ENCODE measurements around the gene KRT74.

The KRT74 gene

DNA sequence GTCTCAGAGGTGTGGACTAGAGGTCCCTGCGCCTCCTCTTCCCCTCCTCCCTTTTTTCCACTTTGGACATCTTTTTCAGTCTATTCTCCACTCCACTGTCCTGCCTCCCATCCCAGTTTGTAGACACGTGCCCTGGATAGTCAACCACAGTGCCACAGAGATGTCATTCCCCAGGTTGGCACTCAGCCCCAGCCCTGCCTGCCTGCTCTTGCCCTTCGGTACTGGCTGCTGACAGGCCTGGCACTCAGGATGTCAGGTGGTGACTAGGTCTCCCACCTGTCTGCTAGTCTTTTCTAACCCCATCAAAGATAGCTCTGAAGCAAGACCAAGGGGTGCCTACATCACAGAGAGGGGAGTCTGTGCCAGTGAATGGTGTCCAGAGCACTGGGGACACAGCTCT lies 36.5 kb downstream of the KRT74 start:
- no peak for DNase-seq (ENCODE audit: low spot score)

GRCh38 chr12:52535574-52535973 lies 38.1 kb downstream of the KRT74 start:
- no peak for DNase-seq (ENCODE audit: low spot score)

DNA sequence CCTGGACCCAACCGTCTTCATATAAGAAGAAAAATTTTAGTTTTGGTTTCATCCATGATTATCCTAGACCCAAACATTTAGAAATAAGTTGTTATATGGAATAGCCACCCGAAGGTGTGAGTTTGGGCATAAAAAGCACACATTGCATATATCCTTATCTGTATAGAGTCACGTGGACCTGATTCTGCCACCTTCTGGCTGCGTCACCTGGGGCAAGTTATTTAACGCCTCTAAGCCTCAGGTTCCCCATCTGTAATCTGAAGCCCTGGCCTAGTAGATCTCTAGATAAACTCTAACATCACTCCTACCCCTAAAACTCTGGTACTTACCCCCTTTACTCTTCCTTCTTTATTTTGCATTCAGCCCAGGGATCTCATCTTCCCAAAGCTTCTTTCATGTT lies 39.2 kb downstream of the KRT74 start:
- DNase-seq (ENCODE audit: low spot score), result no peak

- DNase-seq (ENCODE audit: low spot score), result no peak
These were observed 39.8 kb downstream of the KRT74 start for GRCh38 chr12:52533686-52534470.

DNA sequence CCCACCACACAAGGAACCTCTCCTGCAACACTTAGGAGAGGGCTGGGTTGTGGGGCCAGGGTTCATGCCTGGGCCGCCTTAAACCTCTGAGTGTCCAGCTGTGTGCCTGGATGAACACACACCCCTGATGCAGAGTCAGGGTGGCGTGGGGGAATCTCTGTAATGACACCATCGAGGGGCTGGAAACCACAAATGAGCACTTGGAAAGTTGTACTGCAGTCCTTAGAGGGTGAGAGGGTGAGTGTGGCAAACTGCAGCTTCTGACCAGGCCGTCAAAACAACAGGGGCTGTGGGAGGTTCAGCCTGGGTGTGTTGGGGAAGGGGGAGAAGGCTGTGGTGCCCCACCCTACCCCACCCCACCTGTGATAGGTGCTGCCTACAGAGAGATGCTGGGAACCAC lies 41.0 kb downstream of the KRT74 start:
- DNase-seq (ENCODE audit: low spot score), result no peak

DNA sequence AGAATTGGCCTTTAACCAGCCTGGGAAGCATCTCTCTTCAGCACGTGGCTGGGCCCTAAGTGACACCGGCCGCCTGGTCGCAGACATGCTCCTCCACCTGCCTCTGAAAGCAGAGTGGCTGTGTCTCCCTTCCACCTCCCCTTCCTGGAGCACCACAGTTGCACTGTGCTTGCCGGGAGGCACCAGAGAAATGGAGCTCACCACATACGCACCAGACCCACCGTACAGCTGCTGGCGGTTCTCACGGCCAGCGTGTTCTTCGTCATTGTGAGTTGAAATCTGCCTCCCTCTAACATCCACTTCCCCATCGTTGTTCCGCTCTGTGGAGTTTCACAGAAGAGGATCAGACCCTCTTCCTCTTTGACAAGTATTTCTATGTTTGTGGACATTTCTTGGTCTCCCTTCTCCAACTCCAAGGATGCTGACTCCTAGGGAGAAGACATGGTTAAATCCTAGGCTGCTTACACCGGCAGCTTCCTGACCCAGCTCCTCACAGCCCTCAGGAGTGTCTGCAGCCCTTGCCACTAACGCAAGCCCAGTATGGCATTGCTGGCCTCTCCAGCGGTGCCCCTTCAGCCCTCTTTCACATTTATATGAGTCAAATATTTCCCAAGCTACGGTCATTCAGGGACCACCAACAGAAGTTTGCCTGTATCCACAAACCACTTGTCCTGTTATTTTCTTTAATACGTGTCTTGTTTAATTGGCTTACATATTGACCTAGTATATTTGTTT lies 41.9 kb downstream of the KRT74 start:
- peak; percentile 24 for DNase-seq (ENCODE audit: low spot score)

DNA sequence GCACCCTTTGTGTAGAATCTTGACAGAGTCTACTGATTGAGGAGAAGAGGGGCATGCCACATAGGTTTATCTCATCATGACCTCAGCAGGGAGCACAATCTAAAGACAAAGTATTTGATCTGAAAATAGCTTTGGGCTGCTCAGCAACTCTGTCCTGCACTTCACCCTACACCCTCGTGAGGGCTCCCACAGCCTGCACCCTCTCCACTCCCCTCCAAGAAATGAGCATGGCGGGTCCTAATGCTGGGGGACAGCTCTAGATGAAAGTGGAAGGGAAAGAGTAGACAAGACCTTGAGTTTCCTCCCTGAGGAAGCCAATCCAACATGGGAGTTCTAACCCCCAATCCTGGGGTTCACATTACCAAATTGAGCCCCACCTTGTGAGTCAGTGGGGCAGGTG lies 42.7 kb downstream of the KRT74 start:
- DNase-seq (ENCODE audit: low spot score), result no peak

- no peak for DNase-seq (ENCODE audit: low spot score)
These were observed 43.3 kb downstream of the KRT74 start for GRCh38 chr12:52530366-52530765.

DNA sequence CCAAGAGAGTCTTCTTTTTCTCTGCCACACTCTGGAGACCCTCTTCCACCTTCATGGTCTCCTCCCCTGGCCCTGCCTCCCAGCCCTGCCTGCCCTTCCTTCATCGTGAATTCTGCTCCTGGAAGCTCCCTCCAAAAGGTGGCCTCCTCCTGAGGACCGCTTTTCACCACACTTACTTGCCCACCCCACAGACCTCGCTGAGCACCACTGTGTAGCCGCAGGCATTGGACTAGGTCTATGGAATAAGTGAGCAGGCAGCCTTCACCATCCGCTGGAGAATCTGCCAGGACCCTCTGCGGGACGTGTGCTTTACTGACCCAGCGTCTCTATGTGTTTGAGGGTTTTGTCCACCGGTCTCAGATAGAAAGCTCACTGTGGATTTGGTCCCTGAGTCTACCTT lies 43.8 kb downstream of the KRT74 start:
- DNase-seq (ENCODE audit: low spot score), result no peak

DNA sequence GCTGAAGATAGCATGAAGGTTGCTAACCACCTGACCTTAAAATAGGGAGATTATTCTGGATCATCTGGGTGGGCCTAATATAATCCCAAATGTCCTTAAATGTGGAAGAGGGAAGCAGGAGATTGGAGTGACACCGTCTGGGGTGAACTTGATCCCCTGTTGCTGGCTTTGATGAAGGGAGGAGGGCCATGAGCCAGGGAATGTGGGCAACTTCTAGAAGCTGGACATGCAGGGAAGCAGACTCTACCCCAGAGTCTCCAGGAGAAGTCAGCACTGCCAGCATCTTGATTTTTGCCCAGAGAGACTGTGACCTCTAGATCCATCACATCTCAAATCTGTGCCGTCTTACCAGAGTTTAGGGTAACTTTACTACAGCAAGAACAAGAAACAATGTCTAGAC lies 44.2 kb downstream of the KRT74 start:
- no peak for DNase-seq (ENCODE audit: low spot score)

GRCh38 chr12:52528641-52529143 lies 45.0 kb downstream of the KRT74 start:
- DNase-seq (ENCODE audit: low spot score), result peak; percentile 88

GRCh38 chr12:52527121-52527800 lies 46.4 kb downstream of the KRT74 start:
- no peak for DNase-seq (ENCODE audit: low spot score)

DNA sequence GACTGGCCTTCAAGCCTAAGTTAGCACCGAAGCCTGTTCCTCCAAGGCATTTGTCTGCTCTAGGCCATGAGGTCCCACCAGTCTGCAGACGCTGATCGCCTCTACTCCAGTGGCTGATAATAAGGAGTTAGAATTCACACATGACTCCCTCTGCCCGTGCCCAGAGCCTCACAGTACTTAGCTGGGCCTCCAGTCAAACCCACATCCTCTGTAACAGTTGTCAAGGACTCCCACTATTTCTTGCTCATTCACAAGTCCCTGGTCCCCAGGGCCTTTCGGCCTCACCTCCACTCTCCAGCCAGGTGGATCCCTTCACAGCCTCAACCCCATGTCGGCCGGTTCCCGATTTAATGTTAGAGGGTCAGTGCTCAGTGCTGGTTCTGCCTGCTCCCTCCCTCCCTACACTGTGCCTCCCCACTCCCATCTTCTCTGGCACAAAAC lies 47.1 kb downstream of the KRT74 start:
- no peak for DNase-seq (ENCODE audit: low spot score)

DNA sequence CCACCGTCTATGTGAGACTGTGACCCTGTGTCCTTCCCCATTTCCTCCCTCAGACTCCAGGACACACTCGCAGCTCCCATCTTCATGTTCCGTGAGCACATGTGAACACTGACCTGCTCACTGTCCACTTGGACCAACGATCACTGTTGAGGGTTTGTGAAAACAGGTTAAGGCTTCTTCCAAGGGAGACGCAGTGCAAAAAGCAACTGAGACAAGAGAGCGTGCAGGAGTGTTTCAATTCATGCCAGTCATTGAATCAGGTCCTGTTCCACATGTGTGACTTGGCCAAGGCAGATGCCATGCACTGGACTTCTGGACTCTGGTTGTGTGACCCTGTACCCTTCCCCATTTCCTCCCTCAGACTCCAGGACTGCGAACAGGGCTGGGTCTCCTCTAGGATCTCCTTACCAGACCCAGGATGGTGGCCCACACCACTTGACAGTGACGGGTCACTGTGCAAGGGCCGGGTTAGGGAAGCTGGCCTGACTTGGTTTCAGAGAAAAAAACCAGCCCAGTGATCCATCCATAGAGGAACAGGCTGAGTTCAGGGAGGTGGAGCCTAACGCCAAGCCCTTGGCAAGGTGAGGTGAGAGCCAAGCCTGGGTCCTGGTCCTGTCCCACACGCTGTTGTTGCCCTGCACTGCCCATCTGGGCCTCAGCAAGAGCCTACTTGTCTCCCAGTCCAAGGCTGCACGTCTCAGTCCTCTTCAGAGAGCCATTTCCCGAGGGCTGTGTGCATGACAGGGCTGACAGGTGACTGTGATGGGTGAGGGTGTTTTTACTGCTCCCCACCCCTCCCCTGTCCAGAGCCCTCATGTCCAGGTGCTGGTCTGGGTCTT lies 47.8 kb downstream of the KRT74 start:
- DNase-seq (ENCODE audit: low spot score), result no peak

GRCh38 chr12:52524898-52525591 lies 48.6 kb downstream of the KRT74 start:
- DNase-seq (ENCODE audit: low spot score), result no peak

- no peak for DNase-seq (ENCODE audit: low spot score)
These were observed 49.3 kb downstream of the KRT74 start for GRCh38 chr12:52524241-52524897.

- DNase-seq (ENCODE audit: low spot score), result no peak
These were observed 49.8 kb downstream of the KRT74 start for GRCh38 chr12:52523824-52524223.

- DNase-seq (ENCODE audit: low spot score), result no peak
These were observed 51.2 kb downstream of the KRT74 start for GRCh38 chr12:52522346-52523011.

DNA sequence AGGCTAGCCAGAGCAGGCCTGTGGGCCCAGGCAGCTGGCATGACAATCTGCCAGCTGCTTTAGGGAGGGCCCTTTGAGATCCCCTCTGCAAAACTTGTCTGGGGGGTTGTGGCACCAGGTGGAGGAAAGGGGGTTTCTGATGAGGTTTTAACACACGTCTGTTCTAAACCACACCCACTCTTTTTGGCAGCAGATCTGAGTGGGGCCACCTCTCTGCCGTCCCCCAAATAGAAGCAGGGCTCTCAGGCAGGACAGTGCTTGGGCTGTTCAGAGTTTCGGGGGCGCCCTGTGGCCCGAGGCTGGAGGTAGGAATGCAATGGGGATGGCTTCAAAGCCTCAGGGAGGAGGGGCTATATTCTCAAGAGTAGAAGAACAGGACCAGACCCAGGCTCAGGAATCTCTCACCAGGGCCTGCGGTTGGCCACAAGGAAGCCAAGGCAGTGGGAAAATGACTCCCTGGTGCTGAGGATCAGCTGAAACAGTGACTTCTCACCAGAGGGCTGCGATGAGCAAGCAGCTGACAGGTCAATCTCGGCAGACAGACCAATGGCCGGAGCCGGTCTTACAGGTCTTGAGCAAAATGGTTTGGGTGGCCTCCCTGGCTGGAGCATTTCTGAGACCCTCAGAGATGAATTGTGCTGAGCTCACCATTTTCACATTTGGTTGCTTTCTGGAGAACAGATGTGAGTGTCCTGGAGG lies 51.9 kb downstream of the KRT74 start:
- DNase-seq (ENCODE audit: low spot score), result no peak

Measured in globus pallidus (tissue), 1 donor.